DND-41 (cell line): ENCODE data around the gene NCK1.

ENCODE experiments used
- CTCF ChIP-seq: IDR thresholded peaks from 2 replicates; pipeline ENCODE4 v1.5.1; 2012; ENCODE audit warnings: borderline replicate concordance, low read length, moderate library complexity, mild to moderate bottlenecking; ENCODE audit not compliant: poor library complexity, severe bottlenecking; ENCODE audit errors: extremely low read depth
- EZH2 ChIP-seq: IDR thresholded peaks from 3 replicates; pipeline ENCODE4 v1.6.1; 2012; ENCODE audit warnings: borderline replicate concordance, low read depth, mild to moderate bottlenecking, moderate library complexity, low read length, inconsistent platforms; ENCODE audit not compliant: severe bottlenecking

DNA sequence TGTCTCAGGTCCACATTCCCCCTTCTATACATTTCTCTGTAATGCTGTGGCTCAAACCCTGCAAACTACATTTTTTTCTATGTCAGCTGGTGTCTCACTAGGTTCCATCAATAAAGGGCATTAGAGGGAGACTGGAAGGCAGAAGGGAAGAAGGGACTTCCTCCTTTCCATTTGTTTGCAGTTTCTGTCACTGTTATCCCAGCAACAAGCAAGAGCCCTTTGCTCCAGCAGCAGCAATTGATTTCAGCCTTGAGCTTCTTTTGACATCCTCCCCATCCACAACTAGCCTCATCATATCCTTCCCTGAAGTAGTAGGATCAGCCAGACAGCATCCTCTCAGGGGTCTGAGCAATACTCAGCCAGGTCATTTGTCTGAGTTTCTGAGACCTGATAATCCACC lies 5.3 kb upstream of the NCK1 start:
- no peak for TF ChIP-seq CTCF
- TF ChIP-seq EZH2: no peak
